ENCODE results near the gene MAPK13.

Gene MAPK13

DNA sequence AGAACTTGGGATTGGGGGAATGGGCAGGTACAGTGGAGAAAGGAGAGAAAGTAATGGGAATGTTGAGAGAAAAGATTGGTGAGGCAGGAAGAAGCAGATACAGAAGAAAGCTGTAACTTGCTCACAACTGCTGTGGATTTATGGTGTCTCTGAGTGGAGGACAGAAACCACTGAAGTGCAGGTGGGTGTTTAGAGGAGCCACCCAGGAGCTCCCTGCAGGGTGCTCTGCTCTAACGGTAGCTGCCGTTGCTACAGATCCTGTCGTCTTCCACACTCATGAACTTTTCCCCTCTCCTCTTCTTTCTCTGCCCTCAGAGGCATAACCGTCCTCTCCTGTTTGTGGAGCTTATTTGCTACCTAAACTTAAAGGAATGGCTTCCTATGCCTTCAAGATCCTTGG, 27.5 kb upstream of the MAPK13 start:
- TF ChIP-seq REST (IDR thresholded peaks at IDR 0.05; ENCODE audit: insufficient replicate concordance, low read depth) (no peak), SPI1 (IDR thresholded peaks at IDR 0.05; ENCODE audit: borderline replicate concordance, low read depth) (no peak), POLR2AphosphoS5 (IDR thresholded peaks at IDR 0.05; ENCODE audit: low read depth) (no peak), GABPA (IDR thresholded peaks at IDR 0.05; ENCODE audit: low read depth) (no peak)
- TF ChIP-seq, protein P1, sequence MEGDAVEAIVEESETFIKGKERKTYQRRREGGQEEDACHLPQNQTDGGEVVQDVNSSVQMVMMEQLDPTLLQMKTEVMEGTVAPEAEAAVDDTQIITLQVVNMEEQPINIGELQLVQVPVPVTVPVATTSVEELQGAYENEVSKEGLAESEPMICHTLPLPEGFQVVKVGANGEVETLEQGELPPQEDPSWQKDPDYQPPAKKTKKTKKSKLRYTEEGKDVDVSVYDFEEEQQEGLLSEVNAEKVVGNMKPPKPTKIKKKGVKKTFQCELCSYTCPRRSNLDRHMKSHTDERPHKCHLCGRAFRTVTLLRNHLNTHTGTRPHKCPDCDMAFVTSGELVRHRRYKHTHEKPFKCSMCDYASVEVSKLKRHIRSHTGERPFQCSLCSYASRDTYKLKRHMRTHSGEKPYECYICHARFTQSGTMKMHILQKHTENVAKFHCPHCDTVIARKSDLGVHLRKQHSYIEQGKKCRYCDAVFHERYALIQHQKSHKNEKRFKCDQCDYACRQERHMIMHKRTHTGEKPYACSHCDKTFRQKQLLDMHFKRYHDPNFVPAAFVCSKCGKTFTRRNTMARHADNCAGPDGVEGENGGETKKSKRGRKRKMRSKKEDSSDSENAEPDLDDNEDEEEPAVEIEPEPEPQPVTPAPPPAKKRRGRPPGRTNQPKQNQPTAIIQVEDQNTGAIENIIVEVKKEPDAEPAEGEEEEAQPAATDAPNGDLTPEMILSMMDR (IDR thresholded peaks at IDR 0.05; ENCODE audit: insufficient read depth, low read length): no peak
- DNase-seq (ENCODE audit: low read depth in 1 of 2, low spot score in 1 of 2): no peak
- H3K27me3 ChIP-seq (ENCODE audit: insufficient read depth, poor library complexity, severe bottlenecking): no peaks in the 10 kb centered on the region
- H3K4me3 ChIP-seq (replicated peaks; ENCODE audit: insufficient read depth, low read length): no peak overlapping the region
- no peak overlapping the region for H3K27ac ChIP-seq (replicated peaks)

GRCh38 chr6:36104836-36105235, 25.5 kb upstream of the MAPK13 start:
- Histone ChIP-seq H3K27ac (replicated peaks) (no peak overlapping the region), H3K27me3 (ENCODE audit: insufficient read depth, poor library complexity, severe bottlenecking) (no peaks in the 10 kb centered on the region), H3K4me3 (replicated peaks; ENCODE audit: insufficient read depth, low read length) (no peak overlapping the region)
- no peak for DNase-seq (ENCODE audit: low read depth in 1 of 2, low spot score in 1 of 2)
- TF ChIP-seq, protein P1 (IDR thresholded peaks at IDR 0.05; ENCODE audit: insufficient read depth, low read length): no peak
- TF ChIP-seq POLR2AphosphoS5 (IDR thresholded peaks at IDR 0.05; ENCODE audit: low read depth) (no peak), GABPA (IDR thresholded peaks at IDR 0.05; ENCODE audit: low read depth) (no peak), SPI1 (IDR thresholded peaks at IDR 0.05; ENCODE audit: borderline replicate concordance, low read depth) (no peak), REST (IDR thresholded peaks at IDR 0.05; ENCODE audit: insufficient replicate concordance, low read depth) (no peak)

- no peak for TF ChIP-seq GABPA (IDR thresholded peaks at IDR 0.05; ENCODE audit: low read depth)
- no peak for TF ChIP-seq POLR2AphosphoS5 (IDR thresholded peaks at IDR 0.05; ENCODE audit: low read depth)
- TF ChIP-seq, protein P1 (IDR thresholded peaks at IDR 0.05; ENCODE audit: insufficient read depth, low read length): no peak
- no peak for TF ChIP-seq SPI1 (IDR thresholded peaks at IDR 0.05; ENCODE audit: borderline replicate concordance, low read depth)
- no peak for TF ChIP-seq REST (IDR thresholded peaks at IDR 0.05; ENCODE audit: insufficient replicate concordance, low read depth)
- Histone ChIP-seq H3K4me3 (replicated peaks; ENCODE audit: insufficient read depth, low read length) (no peak overlapping the region), H3K27ac (replicated peaks) (no peak overlapping the region), H3K27me3 (ENCODE audit: insufficient read depth, poor library complexity, severe bottlenecking) (no peaks in the 10 kb centered on the region)
- no peak for DNase-seq (ENCODE audit: low read depth in 1 of 2, low spot score in 1 of 2)
These were observed 21.2 kb upstream of the MAPK13 start for GRCh38 chr6:36109092-36109491.

Data from HL-60 (cell line).